NCI-H1092 (cell line): Measurements from ENCODE around the gene ASPDH.

ENCODE experiments used
- DNase-seq: peaks from one replicate; lab custom pipeline; 2025; lab: John Stamatoyannopoulos, UW

Gene ASPDH

DNA sequence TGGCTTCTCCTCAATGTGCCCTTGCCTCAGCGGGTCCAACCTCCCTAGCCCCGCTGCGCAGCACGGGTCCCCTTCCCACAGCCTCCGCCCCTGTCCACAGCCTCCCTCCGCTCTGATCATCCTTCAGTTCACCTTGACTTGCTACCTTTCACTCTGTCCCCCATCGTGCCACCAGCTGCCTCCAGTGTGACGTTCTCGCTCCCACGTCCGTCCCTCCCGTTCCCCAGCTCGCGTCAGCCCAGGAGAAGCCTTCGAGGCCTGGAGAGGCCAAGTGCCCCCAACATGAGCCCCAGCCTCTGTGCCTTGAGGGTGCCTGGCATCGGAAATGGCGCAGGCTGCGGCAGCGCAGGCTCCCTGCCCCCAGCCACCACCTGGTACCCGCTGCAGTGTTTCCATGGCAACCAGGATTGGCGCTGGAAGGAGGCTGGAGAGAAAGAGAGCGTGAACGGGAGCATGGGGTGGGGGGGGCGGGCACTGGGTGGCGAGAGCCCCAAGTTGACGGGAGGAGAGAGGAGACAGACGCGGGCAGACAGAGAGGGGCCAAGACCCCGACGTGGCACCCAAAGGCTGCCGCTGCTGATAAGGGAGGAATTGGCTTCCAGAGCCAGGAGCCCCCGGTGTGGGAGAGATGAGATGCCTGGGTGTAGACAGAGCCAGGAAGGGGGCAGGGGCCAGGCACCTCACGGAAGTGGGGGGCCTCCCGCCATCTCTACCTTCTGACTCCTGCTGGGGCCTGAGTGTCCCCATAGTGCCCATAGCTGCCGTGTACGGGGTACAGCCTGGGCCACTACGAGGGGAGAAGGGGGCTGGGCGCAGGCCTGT lies 844 bp upstream of the ASPDH start:
- DNase-seq, result peak; percentile 75

DNA sequence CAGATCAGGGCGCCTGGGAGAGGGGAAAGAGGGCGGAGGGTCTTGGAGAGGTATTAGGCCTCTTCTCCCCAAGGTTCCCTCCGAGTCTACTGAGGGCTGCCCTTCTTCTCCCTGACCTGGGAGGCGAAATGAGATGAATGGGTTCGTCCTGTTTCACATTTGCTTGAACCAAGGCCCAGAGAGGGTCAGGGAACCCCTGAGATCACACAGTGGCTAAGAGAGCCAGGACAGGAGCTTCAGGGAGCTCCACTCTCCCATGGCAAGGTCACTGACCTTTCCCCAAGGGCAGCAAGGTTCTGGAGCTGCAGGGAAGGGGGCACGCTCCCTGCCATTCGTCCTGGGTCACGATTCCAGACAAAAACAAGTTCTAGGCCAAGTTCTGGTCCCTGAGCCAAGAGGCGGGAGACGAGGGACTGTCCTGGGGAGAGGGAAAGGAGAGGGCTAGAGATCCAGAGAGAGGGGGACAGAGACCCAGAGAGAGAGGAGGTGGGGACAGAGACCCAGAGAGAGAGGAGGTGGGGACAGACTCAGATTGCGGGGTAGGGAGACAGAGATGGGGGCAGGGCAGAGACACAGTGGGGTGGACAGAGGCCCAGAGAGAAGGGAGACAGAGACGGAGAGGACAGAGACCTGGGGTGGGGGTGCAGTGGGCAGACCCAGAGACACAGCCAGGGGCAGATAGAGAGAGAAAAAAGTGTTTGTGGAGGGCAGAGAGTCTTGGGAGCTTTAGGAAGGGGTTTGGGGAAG lies 541 bp downstream of the ASPDH start:
- DNase-seq, result no peak

DNA sequence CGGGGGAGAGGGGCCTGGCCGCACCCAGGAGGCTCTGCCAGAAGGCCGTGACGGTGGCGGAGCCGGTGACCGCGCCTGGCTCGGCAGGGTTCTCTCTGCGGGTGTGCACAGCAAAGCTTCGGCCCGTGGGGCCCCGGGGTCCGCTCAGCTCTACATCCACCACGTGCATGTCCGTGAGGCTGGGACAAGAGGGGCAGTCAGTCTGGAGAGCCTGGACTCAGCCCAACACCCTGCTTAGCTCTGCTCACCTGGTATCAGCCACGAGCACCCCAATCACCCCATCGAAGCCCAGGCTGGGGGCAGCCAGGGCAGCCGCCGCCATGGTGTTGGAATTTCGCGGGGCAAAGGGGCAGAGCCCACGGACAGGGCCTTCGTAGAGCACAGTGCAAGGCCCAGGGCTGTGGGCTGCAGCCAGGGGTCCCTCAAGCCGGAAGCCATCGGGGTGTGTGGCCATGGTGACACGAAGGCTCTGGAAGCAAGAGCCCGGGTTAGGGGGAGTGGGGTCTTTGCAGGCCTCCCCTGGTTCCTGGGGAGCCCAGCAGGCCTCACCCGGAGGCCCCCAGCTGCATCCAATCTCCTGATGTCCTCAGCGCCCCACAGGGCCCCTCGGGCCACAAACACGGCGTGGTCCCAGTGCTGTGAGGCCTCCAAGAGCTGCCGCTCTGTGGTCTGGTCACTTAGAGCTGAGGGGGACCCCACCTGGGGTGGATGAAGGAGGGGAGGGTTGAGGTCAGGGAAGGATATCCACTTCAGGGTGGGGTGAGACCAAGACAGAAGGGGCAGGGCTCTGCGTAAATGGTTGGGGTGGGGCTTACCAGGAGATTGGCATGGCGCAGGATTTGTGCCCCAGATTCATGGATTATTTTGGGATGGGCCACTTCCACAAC lies 1.4 kb downstream of the ASPDH start:
- no peak for DNase-seq

DNA sequence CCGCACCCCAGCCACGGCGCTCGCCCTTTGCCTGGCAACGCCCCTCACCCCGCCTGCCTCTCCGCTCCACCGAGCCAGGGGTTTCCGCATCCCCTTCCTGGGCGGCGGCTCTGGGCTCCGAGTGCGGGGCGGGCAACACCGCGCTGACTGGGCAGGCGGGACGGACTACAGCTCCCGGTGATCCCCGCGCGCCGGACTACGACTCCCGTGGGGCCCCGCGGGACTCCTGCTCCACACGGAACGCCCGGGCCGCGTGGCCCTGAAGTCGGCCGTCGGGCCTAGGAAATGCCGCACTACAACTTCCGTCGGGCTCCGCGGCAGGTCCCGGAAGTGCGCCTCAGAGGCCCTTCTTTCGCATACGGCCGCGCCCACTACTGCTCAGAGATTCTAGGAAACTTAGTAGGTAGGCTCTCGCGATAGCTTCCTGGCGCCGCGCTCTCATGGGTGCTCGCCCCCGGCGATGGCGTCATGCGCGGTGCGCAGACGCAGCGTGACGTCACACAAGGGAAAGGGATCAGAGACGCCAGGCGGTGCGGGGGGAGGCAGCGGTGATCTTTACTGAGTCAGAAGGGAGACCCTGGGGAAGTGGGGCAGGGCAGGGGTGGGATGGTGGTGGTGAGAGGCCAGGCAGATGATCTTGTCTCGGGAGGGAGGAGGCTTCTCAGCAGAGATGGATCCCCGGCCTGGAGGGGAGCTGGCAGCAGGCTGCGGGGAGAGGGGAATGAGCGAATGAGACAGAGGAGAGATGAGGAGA lies 2.5 kb downstream of the ASPDH start, which contains the start of gene JOSD2:
JOSD2 (minus strand) TSS at position 123 of the 754 bp plus-strand sequence. CDS start 760 bp downstream, outside the sequence.
- peak; percentile 95 for DNase-seq

DNA sequence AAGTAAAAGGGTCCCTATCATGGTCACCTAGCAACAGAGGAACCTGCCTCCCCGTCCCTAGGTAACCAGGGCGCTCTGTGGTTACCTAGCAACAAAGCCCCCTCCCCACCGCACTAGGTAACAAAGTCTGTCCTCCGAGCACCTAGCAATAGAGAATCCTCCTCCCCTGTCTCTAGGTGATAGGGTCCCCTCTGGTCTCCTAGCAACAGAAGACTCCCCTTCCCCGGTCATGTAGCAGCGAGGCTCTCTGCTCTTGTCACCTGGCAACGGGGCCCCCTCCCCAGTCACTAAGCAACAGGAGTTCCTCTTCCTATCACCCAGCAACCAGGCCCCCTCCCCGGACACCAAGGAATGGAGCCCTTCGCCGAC lies 3.0 kb downstream of the ASPDH start:
- DNase-seq, result peak; percentile 73

DNA sequence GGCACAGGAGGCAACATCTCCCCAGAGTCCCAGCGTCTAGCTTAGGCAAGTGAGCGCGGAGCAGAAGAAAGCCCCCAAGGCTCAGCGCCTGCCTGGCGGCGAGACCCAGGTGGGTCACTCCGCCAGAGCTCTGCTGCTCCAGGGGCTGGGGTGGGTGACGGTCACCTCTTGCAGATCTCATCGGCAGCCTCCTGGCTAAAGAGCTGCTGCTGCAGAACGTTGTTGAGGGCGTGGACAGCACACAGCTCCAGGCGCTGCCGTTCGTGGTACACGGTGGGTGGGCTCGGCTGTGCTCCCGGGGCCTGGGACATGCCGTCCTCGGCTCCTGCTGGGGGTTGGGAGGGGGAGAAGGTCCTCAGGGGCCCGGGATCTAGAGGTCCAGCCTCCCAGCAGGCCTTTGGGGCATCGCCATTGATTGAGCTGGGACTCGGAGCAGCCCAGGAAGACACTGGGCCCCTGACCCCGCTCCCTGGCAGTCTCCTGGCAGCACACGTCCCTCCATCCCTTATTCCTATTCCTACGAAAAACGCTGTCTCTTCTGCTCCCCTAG lies 3.5 kb downstream of the ASPDH start:
- DNase-seq, result no peak

DNA sequence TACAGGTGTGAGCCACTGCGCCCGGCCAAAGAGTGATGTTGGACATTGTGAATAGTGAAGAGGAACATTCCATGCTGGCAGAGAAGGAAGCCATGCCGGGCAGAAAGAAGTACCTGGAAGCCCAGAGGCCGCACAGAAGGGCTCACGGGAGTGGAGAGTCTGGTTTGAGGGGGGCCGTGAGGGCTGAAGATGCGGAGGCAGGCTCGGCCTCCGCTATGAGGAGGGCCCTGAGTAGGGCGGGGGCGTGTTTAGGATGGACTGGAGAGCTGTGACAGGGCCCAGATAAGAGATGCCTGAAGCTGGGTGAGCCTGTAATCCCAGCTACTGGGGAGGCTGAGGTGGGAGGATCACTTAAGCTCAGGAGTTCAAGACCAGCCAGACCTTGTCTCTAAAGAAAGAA lies 4.3 kb downstream of the ASPDH start:
- no peak for DNase-seq

DNA sequence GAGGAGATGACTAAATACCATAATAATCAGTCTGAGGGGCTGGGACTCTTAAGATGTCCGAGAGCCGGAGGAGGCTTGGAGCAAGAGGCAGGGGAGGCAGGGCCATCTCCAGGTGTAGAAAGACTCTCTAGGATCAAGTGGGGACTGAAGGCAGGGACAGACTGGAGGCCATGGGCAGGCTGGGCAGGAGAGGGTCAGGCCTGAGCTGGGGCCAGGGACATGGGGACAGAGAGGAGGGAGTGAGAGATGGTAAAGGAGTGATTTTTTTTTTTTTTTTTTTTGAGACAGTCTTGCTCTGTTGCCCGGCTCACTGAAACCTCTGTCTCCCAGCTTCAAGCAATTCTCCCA lies 4.9 kb downstream of the ASPDH start:
- DNase-seq, result no peak

DNA sequence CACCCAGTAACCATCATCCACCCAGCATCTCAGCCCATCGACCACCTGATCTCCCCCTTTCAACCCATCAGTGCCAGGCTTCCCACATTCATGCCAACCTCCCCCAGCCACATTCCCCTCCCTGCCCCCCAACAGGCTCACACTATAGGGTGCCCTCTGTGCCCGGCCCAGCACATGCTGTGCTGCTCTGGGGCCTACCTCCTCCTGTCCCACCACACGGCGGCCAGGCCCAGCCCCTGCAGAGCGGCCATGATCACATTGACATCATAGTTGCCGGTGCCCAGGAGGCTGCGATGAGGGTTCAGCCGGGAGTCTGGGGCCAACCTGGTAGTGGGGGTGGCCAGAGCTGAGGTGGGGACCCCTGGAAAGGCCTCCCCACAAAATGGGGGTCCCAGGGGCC lies 6.3 kb downstream of the ASPDH start:
- DNase-seq, result no peak

DNA sequence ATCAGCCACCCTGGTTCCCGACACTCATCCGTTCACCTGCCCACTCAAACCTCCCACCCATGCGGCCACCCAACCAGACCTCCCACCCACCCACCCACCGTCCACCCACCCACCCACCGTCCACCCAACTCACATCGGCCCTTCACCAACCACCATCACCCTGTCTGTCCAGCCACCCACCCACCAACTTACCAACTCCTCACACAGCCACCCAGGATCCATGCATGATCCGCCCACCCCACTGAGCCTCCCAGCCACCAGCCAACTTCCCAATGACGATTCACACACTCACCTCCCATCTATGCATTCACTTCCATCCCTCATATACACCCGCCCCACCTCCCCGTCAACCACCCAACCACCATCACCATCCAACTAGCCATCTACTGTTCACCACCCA lies 7.0 kb downstream of the ASPDH start:
- DNase-seq, result no peak

DNA sequence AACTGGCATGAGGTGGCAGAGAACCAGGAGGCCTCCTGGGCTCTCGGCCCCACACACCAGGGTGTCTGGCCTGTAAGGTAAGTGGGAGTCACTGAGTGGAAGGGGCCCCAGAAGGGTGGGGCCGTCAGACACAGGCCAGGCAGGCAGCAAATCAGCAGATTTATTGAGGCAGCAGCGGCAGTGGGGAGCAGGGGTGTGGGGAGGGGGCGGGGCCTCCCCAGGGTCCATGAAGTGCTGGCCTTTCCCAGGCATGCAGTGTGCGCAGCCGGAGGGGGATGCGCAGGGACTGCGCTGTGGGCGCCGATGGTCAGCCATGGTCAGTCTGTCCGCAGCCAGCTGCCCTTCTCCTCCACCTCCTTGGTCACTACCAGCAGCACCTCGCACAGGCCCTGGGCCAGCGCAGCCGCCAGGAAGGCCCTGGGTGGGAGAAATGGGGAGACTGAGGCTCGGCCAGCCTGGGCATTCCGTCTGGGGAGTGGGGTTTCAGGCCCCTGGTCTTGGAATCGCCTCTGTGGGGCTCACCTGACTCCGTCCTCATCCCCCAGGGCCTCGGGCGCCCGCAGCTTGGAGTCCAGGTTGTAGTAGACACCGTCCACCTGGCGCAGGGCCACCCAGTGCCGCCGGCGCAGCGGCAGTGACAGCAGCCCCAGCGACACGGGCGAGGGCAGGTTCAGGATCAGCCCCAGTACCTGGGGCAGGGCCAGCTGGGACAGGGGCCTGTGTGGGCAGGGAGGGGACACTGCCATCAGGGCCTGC lies 7.7 kb downstream of the ASPDH start:
- DNase-seq, result no peak

DNA sequence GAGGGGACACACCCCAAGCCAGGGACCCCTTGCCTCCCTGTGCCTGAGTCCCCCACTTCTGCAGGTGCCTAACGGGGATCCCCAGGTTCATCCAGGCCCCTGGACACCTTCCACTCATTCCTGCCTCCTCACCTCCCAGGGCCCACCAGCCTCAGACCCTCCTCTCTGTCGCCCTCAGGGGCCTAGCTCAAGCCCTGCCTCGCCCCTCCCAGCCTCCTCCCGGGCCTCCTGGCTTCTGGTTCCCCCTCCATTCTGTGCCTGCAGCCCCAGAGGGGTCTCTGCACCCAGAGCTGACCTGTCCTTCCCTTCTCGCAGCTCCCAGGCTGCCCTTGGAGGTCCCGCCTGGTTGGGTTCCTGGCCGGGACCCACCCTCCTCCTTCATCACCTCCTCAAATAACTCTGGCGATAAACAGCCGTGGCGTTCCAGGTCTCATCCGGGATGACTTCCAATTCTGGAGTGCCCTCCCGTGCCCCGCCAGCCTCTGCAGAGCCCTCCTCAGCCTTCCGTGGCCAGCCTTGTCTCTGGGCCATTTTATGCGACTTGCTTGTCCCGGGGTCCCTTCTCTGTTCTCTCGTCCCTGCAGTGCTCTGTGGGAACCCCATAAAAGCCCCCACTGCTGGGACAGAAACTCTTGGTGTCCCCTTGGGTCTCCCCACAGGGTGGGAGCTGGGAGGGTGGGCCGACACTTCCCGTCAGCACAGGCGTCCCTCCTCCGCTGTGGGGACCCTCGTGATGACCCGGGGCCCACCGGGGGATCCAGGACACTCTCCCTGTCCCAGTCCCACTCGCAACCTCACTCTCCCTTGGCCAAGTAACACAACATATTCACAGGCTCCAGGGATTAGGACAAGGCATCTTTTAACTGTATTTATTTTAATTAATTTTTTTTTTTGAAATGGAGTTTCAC lies 11.9 kb downstream of the ASPDH start:
- DNase-seq, result no peak

DNA sequence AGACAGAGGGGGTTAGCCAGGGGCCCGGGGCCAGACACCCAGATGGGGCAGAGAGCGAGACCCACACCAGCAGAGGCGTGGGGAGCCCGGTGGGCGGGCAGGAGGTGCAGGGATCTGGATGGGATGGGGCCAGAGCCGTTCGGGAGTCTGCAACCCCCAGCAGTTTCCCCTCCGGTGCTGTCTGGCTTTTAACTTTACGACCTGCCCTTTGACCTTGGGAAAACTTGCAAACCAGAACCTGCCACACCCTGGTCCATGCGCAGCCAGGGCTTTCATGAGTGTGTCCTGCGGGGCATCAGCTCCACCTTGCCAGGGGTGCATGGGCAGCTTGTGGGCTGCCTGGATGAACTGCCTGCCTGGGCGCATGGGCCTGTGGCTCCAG lies 12.5 kb downstream of the ASPDH start:
- no peak for DNase-seq

DNA sequence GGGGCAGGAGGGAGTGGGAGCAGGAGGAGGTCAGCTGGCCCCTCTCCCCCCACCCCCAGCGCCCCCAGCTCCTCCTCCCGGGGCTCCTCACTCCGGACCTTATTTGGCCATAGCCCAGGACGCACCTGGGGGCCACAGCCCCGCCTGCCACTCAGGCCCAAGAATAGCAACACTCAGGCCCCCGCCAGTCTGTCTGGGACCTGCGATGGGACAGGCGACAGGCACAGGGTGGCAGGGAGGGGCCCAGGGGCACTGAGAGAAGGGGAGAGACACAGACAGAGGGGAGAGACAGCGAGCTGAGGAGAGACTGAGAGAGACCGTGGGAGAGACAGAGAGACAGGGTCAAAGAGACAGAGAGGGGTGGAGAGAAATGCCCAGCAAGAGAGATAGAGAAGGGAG lies 13.0 kb downstream of the ASPDH start:
- DNase-seq, result no peak

DNA sequence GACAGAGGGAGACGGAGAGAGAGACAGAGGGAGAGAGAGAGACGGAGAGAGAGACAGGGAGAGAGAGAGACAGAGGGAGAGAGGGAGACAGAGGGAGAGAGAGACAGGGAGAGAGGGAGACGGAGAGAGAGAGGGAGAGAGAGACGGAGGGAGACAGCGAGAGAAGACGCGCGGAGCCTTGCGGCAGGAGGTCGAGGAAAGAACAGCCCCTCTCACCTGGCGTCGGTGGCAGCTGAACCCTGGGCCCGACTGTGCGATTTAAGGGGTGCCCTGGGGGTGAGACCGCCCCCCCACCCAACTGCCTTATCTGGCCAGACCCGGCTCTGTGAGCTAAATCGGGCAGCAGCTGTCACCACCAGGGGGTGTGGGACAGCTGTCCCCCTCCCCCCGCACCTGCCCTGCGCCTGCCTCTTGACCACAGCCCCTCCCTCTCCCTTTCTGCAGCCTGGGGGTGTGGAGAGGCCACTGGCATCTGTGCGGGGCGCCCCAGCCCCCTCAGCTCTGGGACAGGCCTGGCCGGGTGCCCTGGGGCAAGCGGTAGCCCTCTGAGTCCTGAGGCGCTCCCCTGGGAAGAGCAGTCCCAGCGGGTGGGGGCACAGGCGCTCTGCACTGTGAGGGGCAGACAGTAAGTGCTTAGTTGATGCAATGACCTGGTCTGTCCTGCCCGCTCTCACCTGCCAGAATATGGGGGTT lies 13.5 kb downstream of the ASPDH start:
- DNase-seq, result no peak

DNA sequence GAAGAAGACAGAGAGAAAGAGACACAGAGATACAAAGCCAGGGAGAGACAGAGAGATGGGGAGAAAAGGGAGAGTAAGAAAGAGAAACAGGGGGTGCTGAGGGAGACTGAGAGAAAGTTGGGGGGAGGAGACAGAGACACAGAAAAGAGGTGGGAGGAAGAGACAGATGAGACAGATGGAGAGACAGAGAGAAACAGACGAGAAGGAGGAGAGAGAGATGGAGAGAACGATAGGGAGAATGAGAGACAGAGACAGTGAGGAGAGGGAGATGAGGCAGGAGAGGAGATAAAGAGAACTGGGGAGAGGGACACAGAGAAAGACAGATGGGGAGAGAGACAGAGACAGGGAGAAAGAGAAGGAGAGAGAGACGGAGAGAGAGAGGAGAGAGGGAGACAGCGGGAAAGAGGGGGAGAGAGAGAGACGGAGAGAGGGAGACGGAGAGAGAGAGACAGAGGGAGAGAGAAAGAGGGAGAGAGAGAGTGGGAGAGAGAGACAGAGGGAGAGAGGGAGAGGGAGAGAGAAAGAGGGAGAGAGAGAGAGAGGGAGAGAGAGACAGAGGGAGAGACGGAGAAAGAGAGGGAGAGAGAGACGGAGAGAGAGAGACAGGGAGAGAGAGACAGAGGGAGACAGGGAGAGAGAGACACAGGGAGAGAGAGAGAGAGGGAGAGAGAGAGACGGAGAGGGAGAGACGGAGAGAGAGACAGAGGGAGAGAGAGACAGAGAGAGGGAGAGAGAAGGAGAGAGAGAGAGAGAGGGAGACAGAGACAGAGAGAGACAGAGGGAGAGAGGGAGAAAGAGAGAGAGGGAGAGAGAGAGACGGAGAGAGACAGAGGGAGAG lies 15.3 kb downstream of the ASPDH start:
- DNase-seq, result no peak

DNA sequence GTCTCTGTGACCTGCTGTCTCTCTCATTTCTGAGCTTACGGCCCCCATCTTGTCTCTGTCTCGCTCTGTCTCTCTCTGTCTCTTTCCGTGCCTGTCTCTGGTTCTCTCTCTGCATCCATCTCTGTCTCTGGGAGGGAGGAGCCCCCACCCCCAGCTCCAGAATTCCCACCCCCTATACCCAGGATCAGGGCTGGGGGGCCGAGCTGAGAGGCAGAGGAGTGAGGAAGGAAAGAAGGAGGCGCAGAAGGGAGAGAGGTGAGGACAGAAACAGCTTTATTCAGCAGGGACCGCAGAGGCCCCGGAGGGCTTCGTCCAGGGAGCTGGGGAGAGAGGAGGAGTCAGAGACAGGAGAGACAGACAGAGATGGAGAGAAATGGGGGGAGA lies 16.7 kb downstream of the ASPDH start:
- DNase-seq, result no peak
